Measurements from ENCODE around the gene SMARCA1.

The SMARCA1 gene

DNA sequence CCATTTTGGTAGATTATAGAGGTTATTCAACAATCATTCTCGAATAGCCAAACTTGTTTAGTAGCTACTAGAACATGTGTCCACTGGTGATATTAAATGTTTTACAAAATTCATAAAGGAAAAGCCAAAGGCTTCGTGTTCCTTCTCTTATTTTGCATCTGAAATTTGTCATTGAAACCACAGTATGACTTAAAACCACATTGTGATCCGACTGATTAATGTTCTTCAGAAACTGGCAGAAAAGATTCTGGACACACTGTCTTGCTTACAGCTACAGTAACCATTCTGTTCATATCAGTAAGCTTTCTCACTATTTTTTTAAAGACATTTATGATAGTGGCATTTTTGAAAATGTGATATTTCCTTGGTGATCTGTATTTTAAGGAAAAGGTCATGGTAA, 2.6 kb upstream of the SMARCA1 start:
- no peak for DNase-seq

DNA sequence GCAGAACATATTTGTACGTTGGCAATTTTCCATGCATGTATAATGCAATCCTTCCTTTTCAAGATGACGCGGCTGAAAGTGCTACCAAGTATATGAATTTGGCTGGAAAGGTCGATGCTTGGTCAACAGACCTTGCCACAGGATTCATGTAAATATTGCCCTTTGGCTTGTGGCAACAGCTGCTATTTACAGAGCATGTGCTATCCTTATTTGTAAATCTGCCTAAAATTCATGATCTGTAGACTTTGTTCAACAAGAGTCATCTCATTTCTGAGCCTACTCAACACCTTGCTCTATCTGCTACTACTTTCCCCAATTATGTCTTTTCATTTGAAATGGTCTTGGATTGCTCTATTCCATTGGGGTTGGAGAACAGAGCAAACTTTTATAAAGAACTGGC, 1.9 kb upstream of the SMARCA1 start:
- no peak for DNase-seq

DNA sequence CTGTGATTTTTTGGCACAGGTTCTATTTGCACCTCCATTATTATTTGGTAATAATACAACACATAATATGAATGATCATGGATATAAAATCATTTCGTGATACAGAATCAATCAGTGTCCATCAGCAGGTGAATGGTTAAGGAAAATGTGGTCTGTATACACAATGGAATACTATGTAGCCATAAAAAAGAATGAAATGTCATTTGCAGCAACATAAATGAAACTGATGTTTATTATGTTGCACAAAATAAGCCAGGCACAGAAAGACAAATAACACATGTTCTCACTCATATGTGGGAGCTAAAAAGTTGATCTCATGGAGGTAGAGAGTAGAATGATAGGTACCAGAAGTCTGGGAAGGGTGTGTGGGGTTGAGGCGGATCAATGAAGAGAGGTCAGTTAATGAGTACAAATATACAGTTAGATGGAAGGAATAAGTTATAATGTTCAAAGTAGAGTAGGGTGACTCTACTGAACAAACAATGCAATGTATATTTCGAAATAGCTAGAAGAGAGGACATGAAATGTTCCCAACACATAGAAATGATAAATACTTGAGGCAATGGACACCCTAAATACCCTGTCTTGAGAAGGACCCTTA, 1.1 kb upstream of the SMARCA1 start:
- no peak for DNase-seq

DNA sequence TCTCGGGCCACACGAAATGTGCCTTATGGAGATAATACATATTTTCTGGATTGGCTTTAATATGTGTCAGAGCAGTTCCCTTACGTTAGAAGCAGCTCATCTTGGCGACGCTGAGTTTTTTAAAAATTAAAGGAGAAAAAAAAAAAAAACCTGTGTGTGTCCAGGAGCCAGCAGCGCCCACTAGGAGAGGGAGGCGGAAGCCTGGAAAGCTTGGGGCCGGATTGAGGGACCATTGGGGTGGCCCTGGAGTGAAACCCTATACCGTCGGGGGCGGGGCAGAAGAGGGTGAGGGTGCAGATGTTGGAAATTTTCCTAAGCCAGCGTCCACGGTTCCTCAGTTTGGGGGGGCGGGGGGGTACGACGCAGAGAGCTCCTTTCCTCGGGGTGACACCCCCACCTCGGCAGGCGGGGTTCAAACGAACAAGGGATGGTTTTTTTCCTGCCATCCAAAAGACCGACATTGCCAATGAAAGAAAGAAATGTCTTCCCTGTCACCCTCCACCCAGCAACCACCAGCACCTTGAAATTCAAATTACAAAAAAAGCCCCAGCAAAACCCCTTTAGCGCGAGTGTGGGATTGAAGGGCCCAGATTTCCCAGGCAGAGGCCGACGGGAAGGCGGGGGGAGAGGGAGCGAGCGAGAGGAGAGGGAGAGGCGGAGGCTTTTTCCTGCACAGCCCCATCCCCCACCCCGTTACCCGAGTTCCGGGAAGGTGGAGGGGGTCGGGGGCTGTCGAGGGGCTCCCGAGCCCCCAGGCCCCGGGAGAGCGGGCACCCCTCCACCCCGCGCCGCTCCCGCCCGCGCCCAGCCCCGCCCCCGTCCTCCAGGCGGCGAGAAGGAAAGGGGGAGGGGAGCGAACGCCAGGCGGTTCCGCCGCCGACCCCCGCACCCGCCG, 859 bp downstream of the SMARCA1 start:
- DNase-seq, result peak; percentile 0

DNA sequence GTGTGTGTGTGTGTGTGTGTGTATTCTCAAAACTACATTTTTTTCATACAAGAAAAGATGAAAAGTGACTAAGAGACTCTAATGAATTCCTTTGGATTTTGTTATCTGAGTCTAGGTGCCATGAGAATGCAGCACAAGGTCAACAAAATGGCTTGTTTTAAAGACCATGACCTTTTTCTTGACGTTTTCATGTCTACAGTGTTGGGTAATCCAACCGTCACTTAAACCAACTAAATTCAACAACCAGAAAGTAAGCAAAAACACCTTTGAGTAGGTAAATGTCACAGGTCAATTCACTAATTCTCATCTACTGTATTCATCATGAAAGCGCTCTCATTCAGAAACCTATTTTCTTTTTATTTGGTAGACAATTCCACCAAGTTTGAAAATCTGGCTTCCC, 3.1 kb downstream of the SMARCA1 start:
- DNase-seq, result no peak

DNA sequence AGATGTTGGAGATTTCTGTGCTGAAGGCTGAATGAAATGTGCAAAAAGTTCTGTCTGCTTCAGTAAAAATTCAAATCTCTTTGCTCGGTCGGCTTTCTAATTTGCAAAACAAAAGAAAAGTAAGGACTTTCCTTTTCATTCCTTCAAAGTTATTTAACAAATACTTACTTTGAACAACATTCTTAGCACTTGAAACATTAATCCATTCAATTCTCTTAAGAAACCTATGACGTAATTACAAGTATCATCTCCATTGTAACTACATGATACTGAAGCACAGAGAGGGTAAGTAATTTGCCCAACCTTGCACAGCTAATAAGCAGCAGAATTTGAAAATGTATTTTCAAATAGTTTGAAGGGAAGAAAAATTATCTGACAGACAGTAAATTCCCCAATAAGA, 6.9 kb downstream of the SMARCA1 start:
- no peak for DNase-seq

DNA sequence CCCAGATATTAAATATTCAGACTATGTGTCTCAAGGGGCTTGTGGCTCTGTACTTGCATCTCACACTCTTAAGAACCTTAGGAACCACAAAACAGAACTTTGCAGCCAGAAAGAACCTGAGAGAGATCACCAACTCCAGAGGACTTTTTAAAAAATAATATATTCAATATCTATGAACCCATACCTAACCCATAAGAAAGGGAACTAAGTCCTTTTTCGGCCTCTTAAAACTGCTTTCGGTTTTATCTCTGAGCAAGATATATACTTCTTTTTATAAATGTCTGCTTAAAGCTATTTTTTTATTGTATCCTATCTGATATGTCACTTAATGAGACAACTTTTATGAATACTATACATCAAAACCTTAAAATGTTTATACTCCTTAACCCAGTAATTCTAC, 10.9 kb downstream of the SMARCA1 start:
- no peak for DNase-seq

DNA sequence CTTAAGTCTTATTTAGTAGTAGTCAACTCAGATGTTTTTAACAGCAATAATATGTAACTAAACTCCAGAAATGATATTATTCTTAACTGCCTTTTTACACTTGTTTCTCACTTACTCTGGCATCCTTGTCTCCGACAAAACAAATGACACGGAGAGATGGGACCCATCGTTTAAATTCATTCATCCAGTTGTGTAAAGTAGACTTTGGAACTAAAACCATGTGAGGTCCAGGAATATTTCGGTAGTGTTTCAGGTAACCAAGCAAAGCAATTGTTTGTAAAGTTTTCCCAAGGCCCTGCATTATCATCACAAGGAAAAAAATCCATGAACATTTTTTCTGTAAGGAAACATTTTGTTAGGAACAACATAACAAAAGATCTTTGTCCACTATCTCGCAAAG, 11.6 kb downstream of the SMARCA1 start:
- DNase-seq, result no peak

DNA sequence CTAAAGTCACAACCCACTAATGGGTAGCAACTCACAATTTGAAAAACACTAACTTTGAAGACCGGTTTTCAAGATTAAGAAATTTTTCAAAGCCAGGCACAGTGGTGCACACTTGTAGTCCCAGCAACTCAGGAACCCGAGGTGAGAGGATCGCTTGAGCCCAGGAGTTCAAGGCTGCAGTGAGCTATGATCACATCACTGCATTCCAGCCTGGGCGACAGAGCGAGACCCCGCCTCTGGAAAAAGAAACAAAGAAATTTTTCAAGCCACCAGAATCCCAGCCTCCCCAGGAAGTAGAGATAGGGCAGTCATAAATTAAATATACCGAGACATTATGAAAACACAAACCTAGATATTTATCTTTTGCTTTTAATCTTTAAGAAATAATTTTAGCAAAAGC, 13.0 kb downstream of the SMARCA1 start:
- DNase-seq, result no peak

DNA sequence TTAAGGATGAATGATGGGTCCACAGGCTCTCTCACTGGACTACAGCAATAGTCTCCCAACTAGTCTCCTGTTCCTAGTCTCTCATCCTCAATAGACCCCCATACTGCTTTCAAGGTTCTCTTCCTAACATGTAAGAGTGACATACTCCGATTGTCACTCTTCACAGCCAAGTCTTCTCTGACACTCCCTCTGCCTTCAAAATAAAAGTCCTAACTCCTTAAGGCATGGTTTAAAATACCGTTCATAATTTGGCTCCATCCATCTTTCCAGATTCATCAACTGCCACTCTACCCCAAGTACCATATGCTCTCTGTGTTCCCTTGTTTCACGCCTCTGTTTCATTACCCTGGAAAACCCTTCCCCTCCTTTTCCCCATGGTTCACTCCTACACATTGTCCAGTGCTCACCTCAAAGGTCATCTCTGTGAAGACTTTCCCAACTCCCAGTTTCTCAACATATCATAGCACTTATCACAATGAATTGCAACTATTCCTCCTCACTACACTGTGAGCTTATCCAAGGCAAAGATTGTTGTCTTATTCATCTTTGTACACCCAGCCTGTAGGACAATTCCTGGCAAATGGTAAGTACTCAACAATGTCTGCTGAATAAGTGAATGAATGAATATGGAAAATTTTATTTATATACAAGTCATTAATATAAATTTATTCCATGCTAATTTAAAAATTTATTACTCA, 26.0 kb downstream of the SMARCA1 start:
- no peak for DNase-seq

DNA sequence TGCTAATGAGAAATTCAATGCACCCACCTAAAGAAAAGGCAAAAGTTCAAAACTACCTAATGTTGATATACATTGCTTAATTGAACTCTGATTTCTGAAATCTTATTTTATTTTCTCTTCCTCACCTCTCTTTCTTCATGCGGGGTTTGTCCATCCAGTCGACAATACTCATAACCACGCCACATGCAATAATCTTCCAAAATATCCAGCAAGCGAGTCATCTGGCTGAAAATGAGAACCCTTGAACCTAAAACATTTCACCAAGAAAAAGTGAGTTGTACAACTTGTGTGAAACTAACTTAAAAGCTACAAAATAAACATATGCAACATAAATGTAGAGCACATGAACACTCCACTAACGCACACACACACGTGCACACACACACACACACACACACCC, 26.7 kb downstream of the SMARCA1 start:
- no peak for DNase-seq

DNA sequence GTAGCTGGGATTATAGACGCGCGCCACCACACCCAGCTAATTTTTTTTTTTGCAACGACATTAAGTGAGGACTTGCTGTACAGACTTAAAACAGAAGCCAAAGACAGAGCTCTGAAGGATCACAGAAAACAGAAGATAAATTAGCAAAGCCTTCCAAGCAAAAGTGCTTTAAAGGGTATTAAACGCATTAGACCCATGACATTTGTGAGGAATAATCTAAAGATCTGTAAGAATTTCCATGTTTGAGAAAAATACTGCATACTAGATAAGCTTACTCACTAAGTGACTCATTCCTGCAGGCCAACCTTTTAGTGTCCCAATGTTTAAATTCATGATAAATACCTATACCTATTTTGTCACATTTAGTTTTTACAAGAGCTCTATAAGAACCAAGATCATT, 27.4 kb downstream of the SMARCA1 start:
- DNase-seq, result no peak

DNA sequence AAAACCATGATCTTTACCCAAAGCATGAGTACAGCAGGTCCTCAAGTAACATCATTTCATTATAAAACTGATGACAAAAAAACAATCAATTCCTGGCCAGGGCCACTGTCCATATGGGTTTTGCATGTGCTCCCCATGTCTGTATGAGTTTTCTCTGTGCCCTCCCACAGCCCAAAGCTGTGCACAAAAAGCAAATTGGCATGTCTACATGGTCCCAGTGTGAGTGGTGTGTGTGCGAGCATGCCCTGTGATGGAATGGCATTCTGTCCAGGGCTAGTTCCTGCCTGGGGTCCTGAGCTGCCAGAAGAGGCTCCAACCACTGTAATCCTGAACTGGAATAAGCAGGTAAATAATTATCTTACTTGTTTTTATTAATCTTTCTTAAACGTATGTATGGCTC, 28.4 kb downstream of the SMARCA1 start:
- DNase-seq, result no peak

DNA sequence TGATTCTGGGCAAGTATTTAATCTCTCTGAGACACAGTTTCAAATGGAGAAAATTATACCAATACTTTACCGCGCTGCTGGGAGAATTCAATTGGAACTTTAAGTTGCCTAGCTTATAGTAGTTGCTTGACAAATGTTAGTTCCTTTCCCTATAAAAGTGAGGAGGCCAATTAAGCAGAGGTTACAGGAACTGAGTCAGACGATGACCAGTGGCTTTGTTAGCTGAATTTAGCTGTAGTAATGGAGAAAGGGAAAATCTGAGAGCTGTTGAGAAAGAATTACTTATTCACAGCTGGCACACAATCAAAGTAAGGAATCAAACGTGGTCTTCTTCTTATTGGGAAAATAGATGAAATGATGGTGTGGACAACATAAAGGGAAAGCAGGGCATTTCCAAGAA, 29.6 kb downstream of the SMARCA1 start:
- DNase-seq, result no peak

DNA sequence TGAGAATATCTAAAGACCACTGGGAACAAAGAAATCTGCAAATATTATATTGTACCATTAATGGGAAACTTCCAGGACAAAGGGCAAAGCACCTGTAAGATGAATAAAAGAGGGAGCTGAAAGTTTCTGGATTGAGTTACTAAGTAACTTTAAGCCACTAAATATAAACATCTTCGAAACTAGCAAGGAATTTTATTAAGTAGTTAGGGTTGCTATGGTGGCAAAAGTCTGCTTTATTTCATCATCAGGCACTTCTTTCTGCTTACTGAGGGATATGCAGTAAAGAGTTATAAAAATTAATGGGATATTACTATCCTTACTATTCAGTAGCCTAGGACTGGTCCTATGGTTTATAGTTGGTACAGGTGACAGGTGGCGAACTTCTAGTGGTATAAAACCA, 33.0 kb downstream of the SMARCA1 start:
- DNase-seq, result no peak

DNA sequence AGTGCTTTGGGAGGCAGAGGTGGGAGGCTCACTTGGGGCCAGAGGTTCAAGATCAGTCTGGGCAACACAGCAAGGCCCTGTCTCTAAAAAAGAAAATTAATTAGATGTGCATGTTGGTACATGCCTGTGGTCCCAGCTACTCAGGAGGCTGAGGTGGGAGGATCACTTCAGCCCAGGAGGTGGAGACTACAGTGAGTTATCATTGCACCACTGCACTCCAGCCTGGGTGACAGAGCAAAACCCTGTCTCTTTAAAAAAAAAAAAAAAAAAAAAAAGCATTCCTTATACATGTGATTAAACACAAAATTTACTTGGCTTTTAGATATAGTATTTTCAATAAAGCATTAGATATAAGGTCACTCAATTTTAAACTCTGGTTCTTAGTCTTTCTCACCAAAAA, 34.9 kb downstream of the SMARCA1 start:
- DNase-seq, result no peak

DNA sequence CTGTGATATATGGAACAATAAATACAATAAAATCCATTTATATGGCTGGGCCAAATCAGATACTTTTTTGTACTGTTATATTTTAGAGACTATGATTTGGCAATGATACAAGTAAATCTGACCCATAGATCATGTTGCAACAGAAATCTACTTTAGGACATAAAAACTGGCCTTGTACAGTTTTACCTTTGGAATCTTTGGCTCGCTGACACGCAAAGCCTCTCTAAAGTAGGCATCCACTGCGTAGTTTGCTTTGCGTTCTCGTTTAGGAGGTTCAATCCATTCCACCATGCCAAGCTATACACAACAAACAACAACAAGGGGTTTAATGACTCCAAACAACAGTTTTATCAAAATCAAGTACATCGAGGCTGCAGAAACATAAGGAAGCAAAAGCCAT, 42.4 kb downstream of the SMARCA1 start:
- no peak for DNase-seq

DNA sequence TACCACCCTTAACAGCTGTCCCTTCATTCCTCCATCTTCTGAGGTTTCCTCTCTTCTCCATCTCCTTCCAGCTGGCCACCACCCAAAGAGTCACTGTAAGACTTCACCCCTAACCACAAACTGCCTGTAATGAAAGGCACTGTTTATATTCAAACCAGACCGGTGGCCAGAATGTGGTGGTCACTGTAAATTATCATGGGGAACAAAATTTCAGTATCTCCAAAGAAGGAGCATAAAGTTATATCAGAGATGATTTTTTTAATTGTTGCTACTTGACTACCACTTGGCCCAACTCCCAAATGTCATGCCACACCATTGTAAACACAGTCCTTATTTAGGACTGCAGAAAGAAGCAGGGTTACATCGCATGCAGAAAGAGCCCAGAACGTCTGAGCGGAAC, 44.8 kb downstream of the SMARCA1 start:
- no peak for DNase-seq

DNA sequence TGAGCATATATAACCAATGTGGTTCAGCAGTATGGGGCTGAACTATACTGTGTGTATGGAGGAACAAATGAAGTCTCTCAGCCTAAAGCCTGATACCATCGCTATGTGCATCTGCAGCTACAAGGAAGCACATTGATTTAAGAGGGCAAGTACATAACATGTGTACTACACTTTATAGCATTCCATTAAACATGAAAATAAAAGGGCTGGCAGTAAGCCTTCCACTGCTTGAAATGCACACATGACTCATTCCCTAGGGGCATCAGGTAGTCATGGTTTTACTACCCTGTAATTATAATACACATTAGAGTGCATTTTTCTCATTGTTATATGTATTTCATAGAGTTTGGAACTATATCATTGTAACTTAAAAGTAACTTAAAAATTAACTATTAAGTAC, 51.2 kb downstream of the SMARCA1 start:
- DNase-seq, result no peak

DNA sequence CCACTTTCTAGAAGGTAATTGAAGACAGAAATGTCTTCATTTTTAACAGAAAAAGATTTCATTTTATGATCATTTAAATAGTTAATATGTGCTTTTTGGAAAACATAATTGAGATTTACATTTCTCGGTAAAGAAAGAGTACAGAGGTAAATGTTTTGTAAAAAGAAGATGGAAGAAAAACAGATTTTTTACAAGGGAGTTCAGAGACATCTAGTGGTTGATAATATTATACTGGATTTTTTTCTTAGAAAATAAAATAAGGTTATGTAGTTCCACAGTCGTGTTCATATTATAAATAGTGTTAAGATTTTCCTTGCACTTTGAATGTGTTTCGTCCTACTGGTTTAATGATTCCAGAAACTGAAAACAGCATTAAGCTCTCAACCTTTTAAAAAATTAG, 60.6 kb downstream of the SMARCA1 start:
- DNase-seq, result no peak

DNA sequence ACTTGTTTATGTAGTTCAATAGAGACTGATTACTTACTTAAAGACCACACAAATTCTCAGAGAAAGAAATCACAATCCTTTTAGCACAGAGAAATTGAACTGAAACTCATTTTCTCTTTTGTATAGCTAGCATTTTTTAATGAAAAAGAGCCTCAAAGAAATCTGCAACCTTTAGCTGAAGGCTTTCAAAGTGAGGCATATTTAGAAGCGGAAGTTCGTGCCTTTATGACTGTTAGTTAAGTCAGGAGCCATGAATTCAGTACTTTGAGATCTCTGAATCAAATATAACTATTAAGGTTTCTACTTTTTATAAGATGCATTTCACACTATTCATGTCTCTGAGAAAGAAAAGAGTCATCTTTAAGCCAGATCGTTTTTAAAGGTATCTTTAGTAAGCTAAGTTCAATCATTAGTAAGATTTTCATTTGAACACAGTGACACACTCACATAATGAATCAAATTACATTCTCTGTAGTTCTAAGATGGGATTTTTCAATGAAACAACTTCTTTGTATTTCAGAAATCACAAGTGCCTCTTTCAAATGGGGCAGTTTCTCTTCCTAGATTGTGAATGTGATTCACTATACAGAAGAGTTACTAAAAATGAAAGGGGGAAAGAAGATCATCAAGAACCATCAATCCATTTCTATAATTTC, 61.4 kb downstream of the SMARCA1 start:
- no peak for DNase-seq

DNA sequence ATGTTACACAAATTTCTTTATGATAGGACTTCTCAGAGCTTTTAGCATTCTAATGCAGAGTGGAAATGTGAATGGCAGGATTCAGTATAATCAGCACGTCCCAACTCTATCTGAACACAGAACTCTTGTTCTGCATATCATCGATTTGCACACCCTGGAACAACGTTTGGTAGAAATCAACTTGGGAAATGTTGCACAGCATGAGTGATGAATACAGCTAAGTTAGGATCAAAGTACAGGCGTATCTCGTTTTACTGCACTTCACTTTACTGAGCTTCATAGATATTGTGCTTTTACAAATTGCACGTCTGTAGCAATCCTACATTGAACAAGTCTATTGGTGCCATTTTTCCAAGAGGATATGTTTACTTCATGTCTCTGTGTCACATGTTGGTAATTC, 70.8 kb downstream of the SMARCA1 start:
- DNase-seq, result no peak

DNA sequence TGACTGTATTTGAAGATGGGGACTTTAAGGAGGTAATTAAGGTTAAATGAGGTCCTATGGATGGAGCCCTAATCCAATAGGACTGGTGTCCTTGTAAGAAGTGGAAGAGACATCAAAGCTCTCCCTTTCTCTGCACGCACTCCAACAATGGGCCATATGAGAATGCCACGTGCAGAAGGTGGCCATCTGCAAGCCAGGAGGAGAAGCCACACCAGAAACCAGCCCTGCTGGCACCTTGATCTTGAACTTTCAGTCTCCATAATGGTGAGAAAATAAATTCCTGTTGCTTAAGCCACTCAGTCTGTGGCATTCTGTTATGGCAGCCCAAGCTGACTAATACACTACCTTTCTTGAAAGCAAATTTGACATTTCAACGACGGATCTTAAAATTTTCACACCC, 73.2 kb downstream of the SMARCA1 start:
- DNase-seq, result no peak

DNA sequence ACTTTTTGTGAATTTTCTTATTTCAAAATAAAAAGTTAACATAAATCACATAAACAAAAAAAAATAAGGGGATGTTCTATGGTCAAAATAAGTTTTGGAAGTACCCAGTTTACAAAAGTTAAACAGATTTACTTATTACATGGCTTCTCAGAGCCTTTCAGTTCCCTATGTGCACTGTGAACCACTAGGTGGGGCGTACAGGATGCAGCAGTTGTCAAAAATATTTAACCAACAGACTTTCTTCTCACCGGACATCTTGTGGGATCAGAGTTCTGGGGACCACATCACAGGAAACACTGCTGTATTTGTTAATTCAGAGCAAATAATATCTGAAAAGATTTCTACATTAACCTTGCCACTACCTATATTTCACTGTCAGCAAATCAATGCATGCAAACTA, 74.1 kb downstream of the SMARCA1 start:
- DNase-seq, result no peak
